ENCODE data around the gene PIGN.
"Not testable (repeated sequence)": the region's sequence is repeated elsewhere in the genome, so short reads cannot be mapped to it uniquely, and the experiment has no call there.

The PIGN gene

DNA sequence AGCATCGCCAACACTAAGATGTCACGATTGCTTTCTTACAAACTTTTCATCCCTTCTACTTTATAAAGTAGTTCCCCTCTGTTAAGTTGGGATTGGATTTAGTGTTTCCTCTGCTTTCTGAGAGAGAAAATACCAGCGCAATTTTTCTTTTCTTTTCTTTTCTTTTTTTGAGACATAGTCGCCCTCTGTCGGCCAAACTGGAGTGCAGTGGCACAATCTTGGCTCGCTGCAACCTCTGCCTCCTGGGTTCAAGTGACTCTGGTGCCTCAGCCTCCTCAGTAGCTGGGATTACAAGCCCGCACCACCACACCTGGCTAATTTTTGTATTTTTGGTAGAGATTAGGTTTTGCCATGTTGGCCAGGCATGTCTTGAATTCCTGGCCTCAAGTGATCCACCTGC is 9.2 kb upstream of the PIGN start:
- H3K4me3 Mint-ChIP-seq: no peak overlapping the region
- H3K9me3 Mint-ChIP-seq: peaks cover 5% of the 10 kb centered on the region
- no peak overlapping the region for H3K27ac Mint-ChIP-seq

GRCh38 chr18:62189208-62189607 is 2.4 kb upstream of the PIGN start:
- peaks cover 65% of the 10 kb centered on the region for H3K36me3 Mint-ChIP-seq (ENCODE audit: low read depth)
- H3K4me1 Mint-ChIP-seq (ENCODE audit: low read depth): peaks cover 76% of the 10 kb centered on the region
- no peak for DNase-seq
- no peak overlapping the region for H3K27ac Mint-ChIP-seq
- H3K4me3 Mint-ChIP-seq: peak overlapping the region; percentile 100
- no peaks in the 10 kb centered on the region for H3K27me3 Mint-ChIP-seq
- peaks cover 5% of the 10 kb centered on the region for H3K9me3 Mint-ChIP-seq

More for the DNA sequence above, 9.2 kb upstream of the PIGN start:
- Mint-ChIP-seq H3K36me3 (ENCODE audit: low read depth) (peaks cover 23% of the 10 kb centered on the region), H3K4me1 (ENCODE audit: low read depth) (peaks cover 83% of the 10 kb centered on the region), H3K27me3 (no peaks in the 10 kb centered on the region)
- no peak for DNase-seq

GRCh38 chr18:62187543-62188510 is 971 bp upstream of the PIGN start:
- Mint-ChIP-seq H3K27me3 (no peaks in the 10 kb centered on the region), H3K4me3 (peak overlapping the region; percentile 100), H3K9me3 (peaks cover 5% of the 10 kb centered on the region), H3K36me3 (ENCODE audit: low read depth) (peaks cover 60% of the 10 kb centered on the region), H3K4me1 (ENCODE audit: low read depth) (peaks cover 66% of the 10 kb centered on the region), H3K27ac (peak overlapping the region; percentile 99)
- DNase-seq: peak; percentile 48

- peak overlapping the region; percentile 100 for H3K4me3 Mint-ChIP-seq
- no peaks in the 10 kb centered on the region for H3K9me3 Mint-ChIP-seq
- peaks cover 52% of the 10 kb centered on the region for H3K4me1 Mint-ChIP-seq (ENCODE audit: low read depth)
- H3K27ac Mint-ChIP-seq: peak overlapping the region; percentile 99
- H3K27me3 Mint-ChIP-seq: no peaks in the 10 kb centered on the region
- H3K36me3 Mint-ChIP-seq (ENCODE audit: low read depth): peaks cover 46% of the 10 kb centered on the region
- DNase-seq: no peak
These were observed 420 bp downstream of the PIGN start for GRCh38 chr18:62186499-62186773.

GRCh38 chr18:62183578-62184195 is 3.2 kb downstream of the PIGN start:
- no peaks in the 10 kb centered on the region for H3K9me3 Mint-ChIP-seq
- no peak for DNase-seq
- H3K27ac Mint-ChIP-seq: no peak overlapping the region
- H3K27me3 Mint-ChIP-seq: no peaks in the 10 kb centered on the region
- no peak overlapping the region for H3K4me3 Mint-ChIP-seq
- H3K4me1 Mint-ChIP-seq (ENCODE audit: low read depth): peaks cover 30% of the 10 kb centered on the region
- peaks cover 22% of the 10 kb centered on the region for H3K36me3 Mint-ChIP-seq (ENCODE audit: low read depth)

- Mint-ChIP-seq H3K27me3 (no peaks in the 10 kb centered on the region), H3K27ac (no peak overlapping the region), H3K4me3 (no peak overlapping the region)
These were observed 4.6 kb downstream of the PIGN start for GRCh38 chr18:62182220-62182619.

GRCh38 chr18:62179213-62179612 is 7.6 kb downstream of the PIGN start:
- no peaks in the 10 kb centered on the region for H3K36me3 Mint-ChIP-seq (ENCODE audit: low read depth)
- no peaks in the 10 kb centered on the region for H3K27me3 Mint-ChIP-seq
- no peak overlapping the region for H3K27ac Mint-ChIP-seq
- H3K4me3 Mint-ChIP-seq: no peak overlapping the region
- H3K9me3 Mint-ChIP-seq: no peaks in the 10 kb centered on the region
- peaks cover 20% of the 10 kb centered on the region for H3K4me1 Mint-ChIP-seq (ENCODE audit: low read depth)
- DNase-seq: no peak

More at GRCh38 chr18:62182220-62182619, 4.6 kb downstream of the PIGN start:
- DNase-seq: no peak
- H3K4me1 Mint-ChIP-seq (ENCODE audit: low read depth): peaks cover 29% of the 10 kb centered on the region
- no peaks in the 10 kb centered on the region for H3K9me3 Mint-ChIP-seq
- H3K36me3 Mint-ChIP-seq (ENCODE audit: low read depth): peaks cover 9% of the 10 kb centered on the region

DNA sequence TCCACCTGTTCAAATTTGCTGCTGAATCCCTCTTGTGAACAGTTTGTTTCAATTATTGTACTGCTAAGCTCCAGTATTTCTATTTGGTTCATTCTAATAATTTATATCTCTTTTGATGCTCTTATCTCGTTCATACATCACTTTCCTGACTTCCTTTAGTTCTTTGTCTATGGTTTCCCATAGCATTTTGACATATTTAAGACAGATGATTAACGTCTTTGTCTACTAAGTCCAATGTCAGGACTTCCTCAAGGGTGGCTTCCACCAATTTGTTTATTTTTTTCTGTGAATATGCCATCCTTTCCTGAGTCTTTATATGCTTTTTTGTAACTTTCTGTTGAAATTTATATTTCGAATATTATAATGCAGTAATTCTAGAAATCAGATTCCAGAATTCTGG is 9.6 kb downstream of the PIGN start:
- Mint-ChIP-seq H3K4me3 (no peak overlapping the region), H3K9me3 (no peaks in the 10 kb centered on the region), H3K27me3 (no peaks in the 10 kb centered on the region), H3K36me3 (ENCODE audit: low read depth) (no peaks in the 10 kb centered on the region), H3K27ac (no peak overlapping the region), H3K4me1 (ENCODE audit: low read depth) (peaks cover 16% of the 10 kb centered on the region)
- DNase-seq: no peak

DNA sequence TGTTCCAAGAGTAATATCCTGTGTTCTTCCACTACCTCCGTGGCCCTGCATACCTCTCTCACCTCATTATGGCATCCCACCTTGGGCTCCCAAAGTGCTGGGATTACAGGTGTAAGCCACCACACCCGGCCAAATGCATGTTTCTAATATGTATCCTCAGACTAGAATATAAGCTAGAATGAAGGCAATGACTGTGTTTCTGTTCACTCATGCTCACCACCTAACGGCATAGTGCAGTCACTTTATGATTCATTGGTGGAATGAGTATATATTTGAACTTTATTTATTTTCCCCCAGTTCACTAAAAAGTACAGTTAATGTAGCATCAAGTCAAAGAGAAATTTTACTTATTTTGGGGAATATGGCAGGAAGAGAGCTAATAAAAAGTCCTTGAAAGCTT is 11.3 kb downstream of the PIGN start:
- peaks cover 16% of the 10 kb centered on the region for H3K4me1 Mint-ChIP-seq (ENCODE audit: low read depth)
- no peak overlapping the region for H3K27ac Mint-ChIP-seq
- H3K9me3 Mint-ChIP-seq: no peaks in the 10 kb centered on the region
- no peak for DNase-seq
- H3K4me3 Mint-ChIP-seq: no peak overlapping the region
- no peaks in the 10 kb centered on the region for H3K27me3 Mint-ChIP-seq
- no peaks in the 10 kb centered on the region for H3K36me3 Mint-ChIP-seq (ENCODE audit: low read depth)

DNA sequence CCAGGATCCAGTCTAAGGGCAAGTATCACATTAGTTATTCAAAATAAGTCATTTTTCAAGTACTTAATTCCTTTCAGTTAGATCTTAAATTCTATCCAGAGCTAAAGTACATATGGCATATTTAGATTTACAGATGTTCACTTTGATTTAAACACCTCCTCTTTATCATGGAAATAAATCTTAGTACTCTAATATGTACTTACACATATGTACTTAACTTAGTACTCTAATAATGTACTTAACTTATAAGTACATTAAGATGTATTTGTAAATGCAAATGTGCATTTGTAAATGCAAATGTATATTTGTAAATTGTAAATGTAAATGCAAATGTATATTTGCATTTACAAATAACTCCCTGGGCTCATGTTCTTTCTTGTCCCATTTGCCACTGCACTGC is 14.6 kb downstream of the PIGN start:
- DNase-seq: no peak

DNA sequence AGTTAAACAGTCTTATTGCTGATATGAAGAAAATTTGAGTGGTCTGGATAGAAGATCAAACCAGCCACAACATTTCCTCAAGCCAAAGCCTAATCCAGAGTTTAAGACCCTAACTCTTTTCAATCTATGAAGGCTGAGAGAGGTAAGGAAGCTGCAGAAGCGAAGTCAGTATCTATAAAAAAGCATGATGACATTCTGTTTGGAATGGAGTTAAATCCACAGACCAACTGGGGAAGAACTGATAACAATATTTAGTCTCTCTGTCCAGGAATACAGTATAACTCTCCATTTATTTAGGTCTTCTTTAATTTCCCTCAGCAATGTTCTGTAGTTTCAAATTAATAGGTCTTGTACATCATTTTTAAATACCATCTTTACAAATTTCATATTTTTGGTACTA is 16.0 kb downstream of the PIGN start:
- no peak overlapping the region for H3K4me3 Mint-ChIP-seq
- no peaks in the 10 kb centered on the region for H3K27me3 Mint-ChIP-seq
- peaks cover 7% of the 10 kb centered on the region for H3K4me1 Mint-ChIP-seq (ENCODE audit: low read depth)
- peaks cover 11% of the 10 kb centered on the region for H3K36me3 Mint-ChIP-seq (ENCODE audit: low read depth)
- no peaks in the 10 kb centered on the region for H3K9me3 Mint-ChIP-seq
- no peak for DNase-seq
- H3K27ac Mint-ChIP-seq: no peak overlapping the region

More for the DNA sequence above, 14.6 kb downstream of the PIGN start:
- Mint-ChIP-seq H3K9me3 (no peaks in the 10 kb centered on the region), H3K4me3 (no peak overlapping the region), H3K4me1 (ENCODE audit: low read depth) (peaks cover 9% of the 10 kb centered on the region), H3K27ac (no peak overlapping the region), H3K27me3 (no peaks in the 10 kb centered on the region), H3K36me3 (ENCODE audit: low read depth) (peaks cover 3% of the 10 kb centered on the region)

GRCh38 chr18:62166524-62166923 is 20.3 kb downstream of the PIGN start:
- H3K27ac Mint-ChIP-seq, H3K4me3 Mint-ChIP-seq: not testable (repeated sequence)

DNA sequence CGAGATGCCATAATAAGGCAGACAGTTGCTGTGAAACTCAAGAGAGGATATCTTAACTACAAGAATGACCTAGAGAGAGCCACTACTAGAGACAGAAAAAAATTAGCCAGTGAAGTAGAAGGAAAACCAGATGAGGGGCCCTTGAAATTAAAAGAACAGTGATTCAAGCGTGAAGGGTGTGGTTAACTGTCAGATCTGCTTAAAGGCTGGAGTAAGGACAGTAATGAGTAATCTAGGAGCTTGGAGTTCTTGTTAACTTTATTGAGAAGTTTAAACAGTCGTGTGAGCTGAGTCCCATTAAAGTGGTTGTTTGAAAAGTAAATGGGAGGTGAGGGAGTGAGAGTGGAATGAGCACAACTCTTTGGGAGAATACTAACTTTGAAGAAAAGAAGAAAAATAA is 21.3 kb downstream of the PIGN start:
- Mint-ChIP-seq H3K4me1 (ENCODE audit: low read depth) (peaks cover 12% of the 10 kb centered on the region), H3K27ac (no peak overlapping the region), H3K9me3 (peaks cover 2% of the 10 kb centered on the region), H3K36me3 (ENCODE audit: low read depth) (peaks cover 28% of the 10 kb centered on the region), H3K4me3 (no peak overlapping the region), H3K27me3 (no peaks in the 10 kb centered on the region)
- no peak for DNase-seq

More at GRCh38 chr18:62166524-62166923, 20.3 kb downstream of the PIGN start:
- H3K27me3 Mint-ChIP-seq, H3K9me3 Mint-ChIP-seq, DNase-seq: not testable (repeated sequence)
- H3K36me3 Mint-ChIP-seq (ENCODE audit: low read depth): peaks cover 22% of the 10 kb centered on the region
- H3K4me1 Mint-ChIP-seq (ENCODE audit: low read depth): peaks cover 12% of the 10 kb centered on the region

- Mint-ChIP-seq H3K9me3 (peaks cover 2% of the 10 kb centered on the region), H3K36me3 (ENCODE audit: low read depth) (peaks cover 29% of the 10 kb centered on the region)
These were observed 21.9 kb downstream of the PIGN start for GRCh38 chr18:62164855-62165487.

GRCh38 chr18:62164310-62164709 is 22.5 kb downstream of the PIGN start:
- H3K4me3 Mint-ChIP-seq: no peak overlapping the region
- no peaks in the 10 kb centered on the region for H3K27me3 Mint-ChIP-seq
- H3K9me3 Mint-ChIP-seq: peaks cover 2% of the 10 kb centered on the region
- peaks cover 33% of the 10 kb centered on the region for H3K36me3 Mint-ChIP-seq (ENCODE audit: low read depth)
- H3K27ac Mint-ChIP-seq: no peak overlapping the region
- no peak for DNase-seq
- peaks cover 12% of the 10 kb centered on the region for H3K4me1 Mint-ChIP-seq (ENCODE audit: low read depth)

More at GRCh38 chr18:62164855-62165487, 21.9 kb downstream of the PIGN start:
- no peak overlapping the region for H3K4me3 Mint-ChIP-seq
- no peaks in the 10 kb centered on the region for H3K27me3 Mint-ChIP-seq
- H3K4me1 Mint-ChIP-seq (ENCODE audit: low read depth): peaks cover 12% of the 10 kb centered on the region
- H3K27ac Mint-ChIP-seq: no peak overlapping the region
- DNase-seq: no peak
